G401.6 (cell line): ENCODE results near the gene CD109.
A peak's percentile ranks its signal among the peaks of the same experiment; 100 is the strongest.
"Not testable (repeated sequence)": the region's sequence is repeated elsewhere in the genome, so short reads cannot be mapped to it uniquely, and the experiment has no call there.

Experiments used
- FAIRE-seq: peaks from 2 replicates; lab custom pipeline; 2012; peaks lifted over from hg19 to GRCh38; lab: Jason Lieb, UNC

Gene CD109

DNA sequence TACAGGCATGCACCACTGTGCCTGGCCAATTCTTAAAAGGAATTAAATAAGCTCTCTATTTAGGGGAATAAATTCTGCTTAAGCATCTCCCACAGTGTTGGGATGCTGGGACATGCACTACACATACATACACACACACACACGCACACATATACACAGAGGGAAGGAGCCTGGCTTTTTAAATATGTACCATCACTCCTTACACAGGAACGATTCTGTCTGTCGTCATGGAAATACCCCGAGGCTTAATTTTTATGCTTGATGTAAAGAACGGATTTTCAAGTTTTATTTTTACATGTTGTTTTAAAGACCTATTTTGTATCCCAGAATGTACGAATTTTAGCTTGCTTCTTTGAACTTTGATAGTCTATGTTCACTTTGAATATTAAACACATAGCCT is 95.3 kb downstream of the CD109 start:
- FAIRE-seq: no peak

GRCh38 chr6:73792738-73793137 is 96.7 kb downstream of the CD109 start:
- no peak for FAIRE-seq

- no peak for FAIRE-seq
These were observed 100.9 kb downstream of the CD109 start for GRCh38 chr6:73796881-73797280.

GRCh38 chr6:73797861-73798260 is 101.9 kb downstream of the CD109 start:
- no peak for FAIRE-seq

DNA sequence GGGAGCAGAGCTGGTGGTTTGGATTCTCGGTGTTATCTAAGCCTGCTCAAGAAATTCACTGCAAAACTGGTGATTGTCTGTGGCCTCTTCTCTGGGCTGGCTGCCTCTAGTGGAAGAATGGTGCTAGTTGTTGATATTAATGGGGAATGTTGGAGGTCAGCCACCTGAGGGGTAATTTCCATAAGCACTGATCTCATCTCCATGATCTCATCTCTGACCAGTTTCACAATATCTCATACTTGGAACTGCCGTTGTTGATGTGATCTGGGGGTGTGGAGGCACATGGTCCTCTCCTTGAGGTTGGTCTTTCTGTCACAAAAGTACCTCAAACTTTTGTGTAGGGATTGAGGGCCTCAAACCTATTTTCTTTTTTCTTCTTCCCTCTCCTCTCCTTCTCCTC is 102.6 kb downstream of the CD109 start:
- FAIRE-seq: no peak

DNA sequence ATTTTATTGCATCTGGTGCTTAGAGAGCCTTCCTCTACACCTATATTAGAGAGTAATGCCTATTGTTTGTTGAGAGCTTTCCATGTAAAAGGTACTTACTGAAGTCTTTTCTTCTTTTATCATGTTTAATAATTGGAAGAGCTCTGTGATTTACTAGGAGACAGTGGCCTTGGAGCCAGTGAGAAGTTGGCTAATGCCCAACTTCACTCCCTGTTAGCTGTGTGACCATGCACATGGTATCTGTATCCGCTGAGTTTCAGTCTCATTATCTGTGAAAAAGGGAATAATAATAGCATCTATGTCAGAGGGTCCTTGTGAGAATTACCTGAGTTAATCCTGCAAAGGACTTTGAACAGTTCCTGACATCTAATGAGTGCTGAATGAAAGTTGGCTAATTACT is 105.0 kb downstream of the CD109 start:
- no peak for FAIRE-seq

GRCh38 chr6:73801652-73802268 is 105.8 kb downstream of the CD109 start:
- FAIRE-seq: no peak

DNA sequence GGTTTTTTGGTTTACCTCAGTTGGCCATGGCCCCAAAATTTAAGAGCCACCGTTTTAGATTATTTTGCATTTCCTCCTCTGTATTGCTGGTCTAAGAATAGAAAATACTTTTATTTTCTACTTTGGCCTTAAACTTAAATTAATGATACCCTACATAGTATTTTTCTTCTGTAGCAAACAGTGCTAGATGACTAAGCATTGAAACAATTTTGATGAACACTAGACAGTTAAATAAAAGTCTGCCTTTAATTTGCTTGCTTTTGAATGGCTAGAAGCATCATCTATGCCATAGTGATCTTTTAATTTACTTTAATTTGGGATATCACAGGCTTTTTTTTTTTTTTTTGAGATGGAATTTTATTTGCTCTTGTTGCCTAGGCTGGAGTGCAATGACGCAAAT is 106.4 kb downstream of the CD109 start:
- no peak for FAIRE-seq

DNA sequence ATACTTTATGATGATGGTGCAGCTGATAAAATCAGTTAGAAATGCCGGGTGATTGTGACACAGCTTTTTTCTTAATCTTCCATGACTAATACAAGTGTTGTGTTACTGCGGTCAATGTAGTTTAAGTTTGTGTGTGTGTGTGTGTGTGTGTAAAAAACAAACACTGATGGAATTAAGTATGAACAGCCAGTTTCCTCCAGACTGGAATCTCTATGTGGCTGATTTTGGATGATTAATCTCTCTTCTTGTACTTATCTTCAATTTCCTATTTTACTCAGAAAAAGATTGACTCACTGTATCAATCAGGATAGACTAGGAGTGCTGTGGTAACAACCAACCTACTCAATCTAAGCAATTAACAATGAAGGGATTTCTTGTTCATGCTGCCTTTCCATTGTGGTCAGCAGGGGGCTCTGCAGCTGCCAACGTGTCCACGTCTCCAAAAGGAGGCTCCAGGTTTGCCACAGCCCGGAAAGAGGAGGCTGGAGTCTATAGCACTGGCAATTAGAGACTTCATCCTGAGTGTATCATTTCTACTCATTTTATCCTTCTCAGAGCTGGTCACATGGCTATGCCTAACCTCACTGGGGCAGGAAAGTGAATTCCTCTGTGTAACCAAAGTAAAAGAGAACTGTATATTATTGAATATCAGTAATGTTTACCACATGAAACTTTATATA is 107.7 kb downstream of the CD109 start:
- FAIRE-seq: no peak

GRCh38 chr6:73805221-73805620 is 109.2 kb downstream of the CD109 start:
- FAIRE-seq: not testable (repeated sequence)

DNA sequence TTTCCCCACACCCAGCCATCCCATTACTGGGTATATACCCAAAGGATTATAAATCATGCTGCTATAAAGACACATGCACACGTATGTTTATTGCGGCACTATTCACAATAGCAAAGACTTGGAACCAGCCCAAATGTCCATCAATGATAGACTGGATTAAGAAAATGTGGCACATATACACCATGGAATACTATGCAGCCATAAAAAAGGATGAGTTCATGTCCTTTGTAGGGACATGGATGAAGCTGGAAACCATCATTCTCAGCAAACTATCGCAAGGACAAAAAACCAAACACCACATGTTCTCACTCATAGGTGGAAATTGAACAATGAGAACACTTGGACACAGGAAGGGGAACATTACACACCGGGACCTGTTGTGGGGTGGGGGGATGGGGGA is 110.0 kb downstream of the CD109 start:
- FAIRE-seq: not testable (repeated sequence)

DNA sequence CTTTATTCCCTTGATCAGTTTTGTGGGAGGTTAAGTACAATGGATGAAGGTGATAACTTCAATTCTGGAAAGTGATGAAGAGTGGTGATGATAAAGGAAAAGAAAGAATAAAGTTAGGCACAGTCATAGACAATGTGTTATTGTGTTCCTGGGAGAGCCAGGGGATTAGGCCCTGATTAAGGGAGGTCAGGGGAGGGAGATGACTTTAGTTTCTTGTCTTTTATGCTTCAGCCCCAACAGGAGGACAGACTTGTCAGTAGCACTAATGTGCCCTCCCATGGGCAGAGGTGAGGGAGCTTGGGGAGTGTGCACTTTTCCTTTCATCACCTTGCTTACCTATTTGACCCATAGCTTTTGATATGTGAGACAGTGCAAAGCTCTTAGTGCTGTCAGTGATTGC is 115.7 kb downstream of the CD109 start:
- FAIRE-seq: no peak

DNA sequence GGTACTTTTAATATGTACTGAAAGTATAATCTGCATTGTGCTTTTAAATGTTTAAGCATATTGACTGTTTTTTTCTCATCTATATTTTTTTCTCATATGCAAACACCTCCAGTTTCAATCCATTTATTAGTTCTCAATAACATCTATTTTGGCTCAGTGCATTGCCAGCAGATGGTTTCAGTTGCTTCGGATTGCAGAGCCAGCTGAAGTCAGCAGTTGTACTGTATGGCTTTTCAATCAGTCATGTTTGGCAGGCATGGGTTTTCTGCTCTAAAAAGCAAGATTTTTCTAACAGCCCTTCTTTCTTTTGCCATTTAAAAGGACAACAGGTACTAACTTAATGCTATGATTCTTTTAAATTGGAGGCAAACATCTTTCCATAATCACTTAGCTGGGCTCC is 121.2 kb downstream of the CD109 start:
- FAIRE-seq: no peak

- no peak for FAIRE-seq
These were observed 127.2 kb downstream of the CD109 start for GRCh38 chr6:73823046-73823735.

GRCh38 chr6:73823832-73824231 is 127.8 kb downstream of the CD109 start:
- FAIRE-seq: no peak

- FAIRE-seq: peak; percentile 52
These were observed 130.6 kb downstream of the CD109 start for GRCh38 chr6:73826571-73826970.

- FAIRE-seq: no peak
These were observed 134.1 kb downstream of the CD109 start for GRCh38 chr6:73830119-73830518.

DNA sequence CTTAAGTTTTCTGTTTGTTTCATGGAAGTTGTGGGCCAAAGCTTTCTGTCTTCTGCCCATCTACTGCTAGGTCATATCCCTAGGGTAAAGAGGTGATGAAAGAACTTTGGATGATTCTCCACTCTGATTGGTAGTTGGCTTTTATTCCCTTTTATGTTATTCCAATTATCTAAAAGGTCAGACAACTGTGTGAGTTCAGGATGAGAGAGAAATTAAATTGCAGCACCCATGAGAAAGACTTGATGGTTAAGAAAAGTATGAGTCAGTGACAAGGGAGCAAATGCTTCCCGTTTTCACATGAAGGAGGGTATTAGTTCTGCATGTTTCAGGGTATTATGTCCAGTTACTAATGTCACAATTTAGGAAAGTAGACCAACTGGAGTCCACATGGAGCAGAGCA is 136.3 kb downstream of the CD109 start:
- no peak for FAIRE-seq

DNA sequence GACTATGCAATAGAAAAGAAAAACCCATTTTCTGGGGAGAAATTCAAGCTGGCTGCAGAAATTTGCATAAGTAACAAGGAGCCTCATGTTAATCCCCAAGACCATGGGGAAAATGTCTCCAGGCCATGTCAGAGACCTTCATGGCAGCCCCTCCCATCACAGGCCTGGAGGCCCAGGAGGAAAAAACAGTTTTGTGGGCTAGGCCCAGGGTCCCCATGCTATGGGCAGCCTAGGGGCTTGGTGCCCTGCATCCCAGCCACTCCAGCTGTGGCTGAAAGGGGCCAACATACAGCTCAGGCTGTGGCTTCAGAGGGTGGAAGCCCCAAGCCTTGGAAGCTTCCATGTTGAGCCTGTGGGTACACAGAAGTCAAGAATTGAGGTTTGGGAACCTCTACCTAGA is 148.7 kb downstream of the CD109 start:
- not testable (repeated sequence) for FAIRE-seq

GRCh38 chr6:73851048-73851447 is 155.0 kb downstream of the CD109 start:
- FAIRE-seq: not testable (repeated sequence)

GRCh38 chr6:73854998-73855718 is 159.2 kb downstream of the CD109 start:
- FAIRE-seq: peak; percentile 86

- no peak for FAIRE-seq
These were observed 161.4 kb downstream of the CD109 start for GRCh38 chr6:73857341-73857890.

DNA sequence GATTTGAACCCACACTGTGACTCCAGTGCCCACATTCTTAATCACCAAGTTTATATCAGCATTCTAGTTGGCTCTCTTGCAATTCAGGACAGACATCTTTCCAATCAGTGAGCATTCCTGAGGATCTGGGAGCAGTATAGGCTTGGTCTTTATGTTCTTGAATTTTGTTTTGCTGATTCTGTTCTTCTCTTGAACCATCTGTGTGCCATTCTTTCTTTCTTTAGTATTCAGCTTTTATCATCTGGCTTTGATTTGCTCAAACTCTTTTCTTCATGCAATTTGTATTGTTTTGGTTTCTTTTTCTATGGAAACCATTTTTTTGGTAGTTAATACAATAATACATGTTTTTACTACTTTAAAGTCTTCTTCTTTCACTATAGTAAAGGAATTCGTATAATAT is 162.4 kb downstream of the CD109 start:
- FAIRE-seq: no peak
